ENCODE measurements around the gene CASP7.

- TF ChIP-seq, protein P1, sequence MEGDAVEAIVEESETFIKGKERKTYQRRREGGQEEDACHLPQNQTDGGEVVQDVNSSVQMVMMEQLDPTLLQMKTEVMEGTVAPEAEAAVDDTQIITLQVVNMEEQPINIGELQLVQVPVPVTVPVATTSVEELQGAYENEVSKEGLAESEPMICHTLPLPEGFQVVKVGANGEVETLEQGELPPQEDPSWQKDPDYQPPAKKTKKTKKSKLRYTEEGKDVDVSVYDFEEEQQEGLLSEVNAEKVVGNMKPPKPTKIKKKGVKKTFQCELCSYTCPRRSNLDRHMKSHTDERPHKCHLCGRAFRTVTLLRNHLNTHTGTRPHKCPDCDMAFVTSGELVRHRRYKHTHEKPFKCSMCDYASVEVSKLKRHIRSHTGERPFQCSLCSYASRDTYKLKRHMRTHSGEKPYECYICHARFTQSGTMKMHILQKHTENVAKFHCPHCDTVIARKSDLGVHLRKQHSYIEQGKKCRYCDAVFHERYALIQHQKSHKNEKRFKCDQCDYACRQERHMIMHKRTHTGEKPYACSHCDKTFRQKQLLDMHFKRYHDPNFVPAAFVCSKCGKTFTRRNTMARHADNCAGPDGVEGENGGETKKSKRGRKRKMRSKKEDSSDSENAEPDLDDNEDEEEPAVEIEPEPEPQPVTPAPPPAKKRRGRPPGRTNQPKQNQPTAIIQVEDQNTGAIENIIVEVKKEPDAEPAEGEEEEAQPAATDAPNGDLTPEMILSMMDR (IDR thresholded peaks at IDR 0.05 in 4 of 5, conservative IDR thresholded peaks at IDR 0.05 in 1 of 5): no peak
- TF ChIP-seq POLR2A (IDR thresholded peaks at IDR 0.05): no peak
Measured at GRCh38 chr10:113762083-113762482, 82.4 kb downstream of the CASP7 start.

All from gastrocnemius medialis (tissue), 4 donors.